Cardiac fibroblast (primary cell): Measurements from ENCODE around the gene CDKL5.

Experiments
- DNase-seq, 2 donors: peaks; one replicate each; pipeline versions ENCODE4 v3.0.0 to v3.0.0-alpha.2; 2010; ENCODE audit warnings: low read depth in 2 of 2
- H3K4me3 ChIP-seq, 2 donors: replicated peaks in 1 of 2; 1 replicate in 1 of 2; 2 replicates in 1 of 2; pipeline ENCODE4 v1.5.1; 2011; ENCODE audit warnings: low read depth in 2 of 2, low read length in 2 of 2, mild to moderate bottlenecking in 2 of 2, moderate library complexity in 1 of 2
- TF ChIP-seq, protein P1 (sequence below): IDR thresholded peaks from one replicate; pipeline ENCODE4 v1.5.1; 2011; ENCODE audit warnings: low read depth, mild to moderate bottlenecking, low read length, inconsistent platforms

Gene CDKL5

DNA sequence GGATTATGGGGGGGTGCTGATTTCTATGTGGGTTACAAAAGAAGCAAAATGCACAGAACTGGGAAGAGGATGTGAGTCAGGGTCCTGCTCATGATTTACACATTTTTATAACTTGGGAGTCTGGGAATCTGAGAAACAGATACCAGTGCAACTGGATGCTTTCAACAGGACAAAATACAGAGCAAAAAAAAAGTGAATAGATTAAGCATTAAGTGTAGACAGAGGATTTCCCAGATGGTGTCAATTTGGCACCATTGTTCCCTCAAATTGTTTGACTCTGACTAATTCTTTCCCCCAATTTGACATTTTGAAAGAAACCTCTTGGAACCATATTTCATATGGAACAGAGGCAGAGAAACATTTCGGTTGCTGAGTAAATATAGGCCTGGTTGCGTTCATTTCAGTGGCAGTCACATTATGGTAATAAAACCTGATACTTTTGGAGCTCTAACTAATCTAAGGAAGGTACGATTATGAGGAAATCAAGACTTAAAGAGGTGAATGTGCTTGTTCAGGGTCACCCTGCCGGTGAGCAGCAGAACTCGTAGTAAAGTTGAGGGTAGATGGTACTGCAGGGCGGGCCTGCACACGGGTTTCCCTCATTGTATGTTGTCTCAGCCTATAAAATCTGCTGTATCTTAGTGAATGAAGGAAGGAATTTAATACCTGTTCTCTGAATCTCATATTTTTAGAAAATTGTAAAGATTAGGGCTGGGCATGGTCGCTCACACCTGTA is 18.7 kb upstream of the CDKL5 start:
- no peak overlapping the region for H3K4me3 ChIP-seq
- TF ChIP-seq, protein P1, sequence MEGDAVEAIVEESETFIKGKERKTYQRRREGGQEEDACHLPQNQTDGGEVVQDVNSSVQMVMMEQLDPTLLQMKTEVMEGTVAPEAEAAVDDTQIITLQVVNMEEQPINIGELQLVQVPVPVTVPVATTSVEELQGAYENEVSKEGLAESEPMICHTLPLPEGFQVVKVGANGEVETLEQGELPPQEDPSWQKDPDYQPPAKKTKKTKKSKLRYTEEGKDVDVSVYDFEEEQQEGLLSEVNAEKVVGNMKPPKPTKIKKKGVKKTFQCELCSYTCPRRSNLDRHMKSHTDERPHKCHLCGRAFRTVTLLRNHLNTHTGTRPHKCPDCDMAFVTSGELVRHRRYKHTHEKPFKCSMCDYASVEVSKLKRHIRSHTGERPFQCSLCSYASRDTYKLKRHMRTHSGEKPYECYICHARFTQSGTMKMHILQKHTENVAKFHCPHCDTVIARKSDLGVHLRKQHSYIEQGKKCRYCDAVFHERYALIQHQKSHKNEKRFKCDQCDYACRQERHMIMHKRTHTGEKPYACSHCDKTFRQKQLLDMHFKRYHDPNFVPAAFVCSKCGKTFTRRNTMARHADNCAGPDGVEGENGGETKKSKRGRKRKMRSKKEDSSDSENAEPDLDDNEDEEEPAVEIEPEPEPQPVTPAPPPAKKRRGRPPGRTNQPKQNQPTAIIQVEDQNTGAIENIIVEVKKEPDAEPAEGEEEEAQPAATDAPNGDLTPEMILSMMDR = no peak
- DNase-seq = peak in 1 of 2 donors; percentile 9

DNA sequence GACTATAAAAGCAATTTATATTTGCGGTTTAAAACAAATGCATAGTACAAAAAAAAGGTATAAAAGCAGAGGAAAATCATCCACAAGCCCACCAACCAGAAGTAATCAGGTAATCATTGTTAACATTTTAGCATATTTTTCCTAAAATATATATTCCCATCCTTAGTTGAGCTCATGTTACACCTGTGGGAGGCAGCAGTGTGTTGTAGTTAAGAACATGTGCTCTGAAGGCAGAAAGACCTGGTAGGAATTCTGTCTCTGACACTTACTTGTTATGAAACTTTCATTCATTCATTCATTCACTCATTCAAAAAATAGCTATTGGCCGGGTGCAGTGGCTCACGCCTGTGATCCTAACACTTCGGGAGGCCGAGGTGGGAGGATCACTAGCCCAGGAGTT is 15.4 kb upstream of the CDKL5 start:
- TF ChIP-seq, protein P1 = peak; percentile 20
- no peak overlapping the region for H3K4me3 ChIP-seq
- DNase-seq = peak; percentile 60 to 66

DNA sequence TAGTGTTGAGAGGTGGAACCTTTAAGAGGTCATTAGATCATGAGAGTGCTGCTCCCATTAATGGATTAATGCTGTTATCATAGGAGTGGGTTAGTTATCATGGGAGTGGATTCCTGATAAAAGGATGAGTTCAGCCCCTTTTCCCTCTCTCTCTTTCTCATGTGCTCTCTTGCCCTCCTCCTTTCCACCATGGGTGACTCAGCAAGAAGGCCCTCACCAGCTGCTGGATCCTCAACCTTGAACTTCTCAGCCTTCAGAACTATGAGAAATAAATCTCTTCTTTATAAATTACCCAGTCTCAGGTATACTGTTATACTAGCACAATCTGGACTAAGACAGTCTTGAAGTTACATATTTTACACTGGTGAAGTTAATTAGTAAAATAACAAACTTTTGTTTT is 10.0 kb upstream of the CDKL5 start:
- peak in 1 of 2 donors; percentile 22 for DNase-seq
- H3K4me3 ChIP-seq = no peak overlapping the region
- TF ChIP-seq, protein P1 = no peak

DNA sequence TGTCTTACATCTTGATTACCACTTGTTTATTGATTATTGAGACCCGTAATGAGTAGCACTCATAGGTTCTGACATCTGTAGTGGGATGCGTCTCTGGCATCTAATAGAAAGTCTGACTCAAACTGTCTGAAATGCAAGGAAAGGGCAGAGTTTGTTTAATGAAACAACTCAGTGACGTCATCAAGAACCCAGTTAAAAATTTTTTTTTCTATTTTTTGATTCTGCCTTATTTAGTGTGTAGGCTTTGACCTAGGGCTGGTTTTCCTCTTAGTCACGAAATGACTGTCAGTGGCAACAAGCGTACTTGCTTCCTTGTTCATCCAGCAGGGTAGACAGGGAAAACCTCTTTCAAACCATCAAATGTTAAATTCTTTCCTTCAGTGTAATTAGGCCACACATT is 3.1 kb upstream of the CDKL5 start:
- TF ChIP-seq, protein P1 = peak; percentile 15
- DNase-seq = peak; percentile 60 to 90
- no peak overlapping the region for H3K4me3 ChIP-seq

DNA sequence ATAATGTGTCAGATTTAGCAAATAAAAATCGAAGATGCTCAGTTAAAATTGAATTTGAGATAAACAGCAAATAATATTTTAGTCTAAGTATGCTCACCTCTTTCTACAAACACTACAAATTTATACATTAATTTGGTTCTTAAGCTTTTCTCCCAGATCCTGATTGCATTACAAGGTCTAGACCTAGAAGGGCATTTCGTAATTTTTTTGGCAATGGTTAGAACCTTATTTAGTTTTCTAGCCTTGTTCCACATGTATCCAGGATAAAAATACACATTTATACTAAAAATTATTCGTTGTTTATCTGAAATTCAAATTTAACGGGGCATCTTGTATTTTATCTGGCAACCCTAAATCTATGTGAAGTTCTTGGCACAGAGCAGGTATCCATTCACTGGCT is 2.5 kb upstream of the CDKL5 start:
- peak; percentile 26 to 32 for DNase-seq
- TF ChIP-seq, protein P1 = no peak

DNA sequence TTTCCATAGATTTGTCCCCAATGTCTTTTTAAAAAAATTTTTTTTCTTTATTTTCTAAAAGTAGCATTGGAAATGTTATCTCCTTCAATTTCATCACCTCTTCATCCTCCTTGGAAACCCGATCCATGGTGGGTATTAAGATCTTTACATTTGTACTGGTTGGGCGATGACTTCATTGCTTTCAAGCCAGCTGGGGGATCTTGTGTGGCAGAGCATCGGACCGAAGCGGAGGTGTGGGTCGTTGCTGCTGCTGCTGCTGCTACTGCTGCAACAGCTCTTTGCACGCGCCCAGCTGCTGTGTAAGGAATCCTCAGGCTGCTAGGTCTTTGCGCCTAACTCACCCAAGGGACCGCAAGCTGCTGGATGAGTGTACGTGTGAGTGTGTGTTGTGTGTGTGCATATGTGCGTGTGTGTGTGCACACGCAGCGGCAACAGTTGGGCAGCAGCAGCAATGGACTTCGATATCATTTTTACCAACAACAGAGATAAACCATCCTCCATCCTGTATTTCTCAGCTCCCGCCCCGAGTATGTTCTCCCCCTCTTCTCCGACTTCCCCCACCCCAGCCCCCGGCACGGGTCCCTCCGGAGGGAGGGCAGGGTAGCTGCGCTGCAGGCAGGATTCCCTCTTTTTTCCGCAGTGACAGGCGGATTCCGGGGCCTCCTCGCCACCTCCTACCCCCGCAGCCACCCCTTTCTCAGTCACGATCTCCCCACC is 768 bp upstream of the CDKL5 start:
- peak; percentile 25 to 33 for DNase-seq
- H3K4me3 ChIP-seq = peak overlapping the region; percentile 62 to 88
- TF ChIP-seq, protein P1 = no peak

More for the DNA sequence above, 2.5 kb upstream of the CDKL5 start:
- H3K4me3 ChIP-seq = no peak overlapping the region
